PC-9 (cell line): ENCODE data around the gene DLK1.

ENCODE experiments used
- CTCF ChIP-seq: fragments of 200-600 bp; sonication (generic); conservative IDR thresholded peaks from 2 replicates; pipeline ENCODE4 v1.6.1; 2017; ENCODE audit warnings: mixed run types, antibody characterized with exemption, mild to moderate bottlenecking, moderate library complexity
- EZH2 ChIP-seq: fragments of 200-600 bp; sonication (generic); IDR thresholded peaks from 2 replicates; pipeline ENCODE4 v1.8.0; 2017; ENCODE audit warnings: antibody characterized with exemption, low read depth

DNA sequence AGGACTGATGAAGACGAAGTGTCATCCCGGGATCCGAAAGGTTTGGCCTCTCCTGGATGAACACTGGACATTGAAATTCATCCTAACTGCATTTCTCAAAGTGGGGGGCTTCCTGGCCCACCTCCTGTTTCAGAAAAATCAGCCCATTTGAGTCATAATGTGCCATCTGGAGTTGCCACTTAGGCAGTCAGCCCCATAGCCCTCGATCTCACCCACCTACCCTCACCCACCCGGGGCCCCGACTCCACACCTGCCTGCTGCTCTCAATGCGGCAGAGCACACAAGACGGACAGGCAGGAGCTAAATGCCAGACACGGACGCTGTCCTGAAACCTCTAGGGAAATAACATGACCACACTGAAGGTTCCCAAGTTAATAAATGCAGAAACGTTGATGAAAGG is 12.6 kb downstream of the DLK1 start:
- TF ChIP-seq CTCF = no peak
- TF ChIP-seq EZH2 = no peak
